CD4-positive, alpha-beta T cell treated with Interleukin-10 for 1 hour (primary cell): ENCODE measurements around the gene SEC14L1.

Source experiments
- DNase-seq: peaks from one replicate; pipeline ENCODE4 v3.0.0-alpha.2; 2020

The SEC14L1 gene

GRCh38 chr17:77164483-77165091, 23.8 kb downstream of the SEC14L1 start:
- no peak for DNase-seq

GRCh38 chr17:77165577-77165976, 24.8 kb downstream of the SEC14L1 start:
- no peak for DNase-seq

- DNase-seq: no peak
Observed at GRCh38 chr17:77167472-77168306, 26.9 kb downstream of the SEC14L1 start.

GRCh38 chr17:77173104-77173503, 32.3 kb downstream of the SEC14L1 start:
- no peak for DNase-seq

- no peak for DNase-seq
Observed at GRCh38 chr17:77174928-77175661, 34.3 kb downstream of the SEC14L1 start.

- no peak for DNase-seq
Observed at GRCh38 chr17:77177002-77177741, 36.4 kb downstream of the SEC14L1 start.

- DNase-seq: no peak
Observed at GRCh38 chr17:77178050-77178449, 37.3 kb downstream of the SEC14L1 start.

- DNase-seq: no peak
Observed at GRCh38 chr17:77178563-77178962, 37.8 kb downstream of the SEC14L1 start.

- no peak for DNase-seq
Observed at GRCh38 chr17:77180503-77181357, 40.0 kb downstream of the SEC14L1 start.

- DNase-seq: no peak
Observed at GRCh38 chr17:77182205-77183172, 41.7 kb downstream of the SEC14L1 start.

- DNase-seq: no peak
Observed at GRCh38 chr17:77184474-77184873, 43.7 kb downstream of the SEC14L1 start.

- DNase-seq: no peak
Observed at GRCh38 chr17:77185137-77185536, 44.4 kb downstream of the SEC14L1 start.

GRCh38 chr17:77186141-77186604, 45.4 kb downstream of the SEC14L1 start:
- no peak for DNase-seq

GRCh38 chr17:77188084-77189066, 47.6 kb downstream of the SEC14L1 start:
- no peak for DNase-seq

- no peak for DNase-seq
Observed at GRCh38 chr17:77189148-77189547, 48.4 kb downstream of the SEC14L1 start.

- DNase-seq: no peak
Observed at GRCh38 chr17:77190576-77190975, 49.8 kb downstream of the SEC14L1 start.

- DNase-seq: no peak
Observed at GRCh38 chr17:77191244-77191643, 50.5 kb downstream of the SEC14L1 start.

GRCh38 chr17:77193653-77194052, 52.9 kb downstream of the SEC14L1 start:
- no peak for DNase-seq

- no peak for DNase-seq
Observed at GRCh38 chr17:77194179-77194578, 53.4 kb downstream of the SEC14L1 start.
